C4-2B (cell line): Measurements from ENCODE around the gene CYP2B6.
"Not testable (repeated sequence)": the region's sequence is repeated elsewhere in the genome, so short reads cannot be mapped to it uniquely, and the experiment has no call there.

Experiments used
- ZFX ChIP-seq: fragments of 450-650 bp; IDR thresholded peaks from 2 replicates; pipeline ENCODE4 v1.6.1; 2017
- TF ChIP-seq, protein P1 (sequence below): fragments of 450-650 bp; conservative IDR thresholded peaks from 2 replicates; pipeline ENCODE4 v1.5.1; 2017; ENCODE audit warnings: mild to moderate bottlenecking

- TF ChIP-seq, protein P1, sequence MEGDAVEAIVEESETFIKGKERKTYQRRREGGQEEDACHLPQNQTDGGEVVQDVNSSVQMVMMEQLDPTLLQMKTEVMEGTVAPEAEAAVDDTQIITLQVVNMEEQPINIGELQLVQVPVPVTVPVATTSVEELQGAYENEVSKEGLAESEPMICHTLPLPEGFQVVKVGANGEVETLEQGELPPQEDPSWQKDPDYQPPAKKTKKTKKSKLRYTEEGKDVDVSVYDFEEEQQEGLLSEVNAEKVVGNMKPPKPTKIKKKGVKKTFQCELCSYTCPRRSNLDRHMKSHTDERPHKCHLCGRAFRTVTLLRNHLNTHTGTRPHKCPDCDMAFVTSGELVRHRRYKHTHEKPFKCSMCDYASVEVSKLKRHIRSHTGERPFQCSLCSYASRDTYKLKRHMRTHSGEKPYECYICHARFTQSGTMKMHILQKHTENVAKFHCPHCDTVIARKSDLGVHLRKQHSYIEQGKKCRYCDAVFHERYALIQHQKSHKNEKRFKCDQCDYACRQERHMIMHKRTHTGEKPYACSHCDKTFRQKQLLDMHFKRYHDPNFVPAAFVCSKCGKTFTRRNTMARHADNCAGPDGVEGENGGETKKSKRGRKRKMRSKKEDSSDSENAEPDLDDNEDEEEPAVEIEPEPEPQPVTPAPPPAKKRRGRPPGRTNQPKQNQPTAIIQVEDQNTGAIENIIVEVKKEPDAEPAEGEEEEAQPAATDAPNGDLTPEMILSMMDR: not testable (repeated sequence)
- not testable (repeated sequence) for TF ChIP-seq ZFX
These were observed 23.0 kb upstream of the CYP2B6 start for GRCh38 chr19:40968065-40968464.
